ENCODE measurements around the gene ATXN7.

ATXN7 gene

GRCh38 chr3:64046996-64047594, 183.4 kb downstream of the ATXN7 start:
- no peak for DNase-seq (ENCODE audit: extremely low read depth, low read depth)
- no peak for TF ChIP-seq CTCF (IDR thresholded peaks at IDR 0.05; ENCODE audit: low read depth, low read length, missing control alignments)
- H3K4me3 ChIP-seq (replicated peaks; ENCODE audit: low read depth, low read length), result no peak overlapping the region

GRCh38 chr3:64047787-64048186, 184.1 kb downstream of the ATXN7 start:
- DNase-seq (ENCODE audit: extremely low read depth, low read depth), result no peak
- no peak for TF ChIP-seq CTCF (IDR thresholded peaks at IDR 0.05; ENCODE audit: low read depth, low read length, missing control alignments)
- no peak overlapping the region for H3K4me3 ChIP-seq (replicated peaks; ENCODE audit: low read depth, low read length)

GRCh38 chr3:64048631-64049061, 185.0 kb downstream of the ATXN7 start:
- no peak for TF ChIP-seq CTCF (IDR thresholded peaks at IDR 0.05; ENCODE audit: low read depth, low read length, missing control alignments)
- no peak overlapping the region for H3K4me3 ChIP-seq (replicated peaks; ENCODE audit: low read depth, low read length)
- peak; percentile 39 for DNase-seq (ENCODE audit: extremely low read depth, low read depth)

- DNase-seq (ENCODE audit: extremely low read depth, low read depth), result no peak
- TF ChIP-seq CTCF (IDR thresholded peaks at IDR 0.05; ENCODE audit: low read depth, low read length, missing control alignments), result no peak
- no peak overlapping the region for H3K4me3 ChIP-seq (replicated peaks; ENCODE audit: low read depth, low read length)
These were observed 185.5 kb downstream of the ATXN7 start for GRCh38 chr3:64049136-64049535.

- no peak overlapping the region for H3K4me3 ChIP-seq (replicated peaks; ENCODE audit: low read depth, low read length)
- no peak for TF ChIP-seq CTCF (IDR thresholded peaks at IDR 0.05; ENCODE audit: low read depth, low read length, missing control alignments)
- no peak for DNase-seq (ENCODE audit: extremely low read depth, low read depth)
These were observed 186.2 kb downstream of the ATXN7 start for GRCh38 chr3:64049832-64050231.
